Measurements from ENCODE around the gene RAB11FIP4.

RAB11FIP4 gene

GRCh38 chr17:31411707-31412285 is 20.3 kb downstream of the RAB11FIP4 start:
- DNase-seq: no peak

- no peak for DNase-seq
Observed at GRCh38 chr17:31412511-31412910, 21.0 kb downstream of the RAB11FIP4 start.

DNA sequence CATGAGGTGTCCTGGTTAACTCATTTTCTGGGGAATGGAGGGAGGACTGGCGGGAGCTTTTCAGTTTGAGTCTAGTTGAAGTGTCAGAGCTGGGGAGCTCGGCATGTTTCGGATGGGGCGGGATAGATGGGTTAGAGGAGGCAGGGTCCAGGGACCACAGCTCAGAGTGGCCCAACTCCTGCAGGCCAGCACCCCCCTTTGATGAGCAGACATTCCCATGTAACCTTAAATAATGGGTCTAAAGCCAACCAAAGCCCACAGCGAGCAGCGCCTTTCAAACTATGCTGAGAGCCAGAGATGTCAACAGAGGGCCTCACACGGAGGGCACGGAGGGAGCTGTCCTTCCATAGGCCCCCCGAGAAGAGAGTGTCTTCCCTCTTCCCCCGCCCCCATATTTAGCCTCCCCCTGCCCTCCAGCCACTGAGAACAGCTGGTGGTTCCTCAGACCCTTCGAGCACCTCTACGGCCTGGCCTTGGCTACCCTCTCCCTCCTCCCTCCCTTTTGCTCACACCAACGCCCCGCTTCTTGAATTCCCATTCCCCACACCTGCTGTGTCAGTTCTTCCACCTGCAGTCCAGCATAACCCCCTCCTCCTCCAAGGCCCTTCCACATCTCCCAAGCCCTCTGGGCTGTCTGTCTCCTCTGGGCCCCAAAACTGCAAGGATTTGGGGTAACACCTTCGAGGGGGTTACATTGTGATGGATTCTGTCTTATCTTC is 21.8 kb downstream of the RAB11FIP4 start:
- no peak for DNase-seq

GRCh38 chr17:31413874-31414549 is 22.5 kb downstream of the RAB11FIP4 start:
- DNase-seq: no peak

DNA sequence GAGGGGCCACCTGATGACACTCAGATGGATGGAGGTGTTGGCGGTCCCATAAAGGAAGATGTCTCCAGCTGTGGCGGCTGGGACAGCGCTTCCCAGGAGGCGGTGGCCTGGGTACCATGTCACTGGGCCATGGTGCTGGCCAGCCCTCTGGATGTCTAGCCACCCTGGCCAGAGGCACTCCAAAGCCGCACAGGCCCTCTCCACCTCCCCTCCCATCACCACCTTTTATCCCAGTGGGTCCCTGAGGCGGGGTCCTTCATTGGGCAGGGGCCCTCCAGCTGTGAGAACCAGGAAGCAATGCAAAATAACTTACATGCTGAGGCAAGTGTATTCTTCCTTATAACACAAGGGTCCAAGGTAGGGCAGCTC is 23.1 kb downstream of the RAB11FIP4 start:
- DNase-seq: no peak

DNA sequence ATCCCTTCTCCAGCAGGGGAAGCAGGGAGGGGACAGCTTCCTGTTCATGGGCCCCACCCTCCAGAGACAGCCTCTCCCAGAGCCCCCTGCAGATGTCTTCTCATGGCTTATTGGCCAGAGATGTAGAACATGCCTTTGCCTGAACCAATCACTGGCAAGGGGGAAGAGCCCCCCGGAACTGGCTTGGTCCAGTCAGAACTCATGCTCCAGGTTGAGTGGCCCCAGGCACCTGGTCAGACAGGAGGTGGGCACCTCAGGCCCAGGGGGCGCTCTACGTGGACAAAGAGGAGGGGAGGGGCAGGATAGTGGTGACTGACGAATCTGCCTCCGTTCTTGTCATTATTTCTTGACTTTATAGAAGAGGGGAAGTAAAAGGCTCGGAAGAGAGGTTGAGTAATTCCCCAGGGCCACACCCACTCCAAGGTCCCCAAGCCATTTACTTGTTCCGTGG is 23.6 kb downstream of the RAB11FIP4 start:
- DNase-seq: no peak

GRCh38 chr17:31415640-31416502 is 24.4 kb downstream of the RAB11FIP4 start:
- DNase-seq: no peak

- no peak for DNase-seq
Observed at GRCh38 chr17:31416503-31416923, 25.0 kb downstream of the RAB11FIP4 start.

GRCh38 chr17:31417051-31417792 is 25.7 kb downstream of the RAB11FIP4 start:
- no peak for DNase-seq

DNA sequence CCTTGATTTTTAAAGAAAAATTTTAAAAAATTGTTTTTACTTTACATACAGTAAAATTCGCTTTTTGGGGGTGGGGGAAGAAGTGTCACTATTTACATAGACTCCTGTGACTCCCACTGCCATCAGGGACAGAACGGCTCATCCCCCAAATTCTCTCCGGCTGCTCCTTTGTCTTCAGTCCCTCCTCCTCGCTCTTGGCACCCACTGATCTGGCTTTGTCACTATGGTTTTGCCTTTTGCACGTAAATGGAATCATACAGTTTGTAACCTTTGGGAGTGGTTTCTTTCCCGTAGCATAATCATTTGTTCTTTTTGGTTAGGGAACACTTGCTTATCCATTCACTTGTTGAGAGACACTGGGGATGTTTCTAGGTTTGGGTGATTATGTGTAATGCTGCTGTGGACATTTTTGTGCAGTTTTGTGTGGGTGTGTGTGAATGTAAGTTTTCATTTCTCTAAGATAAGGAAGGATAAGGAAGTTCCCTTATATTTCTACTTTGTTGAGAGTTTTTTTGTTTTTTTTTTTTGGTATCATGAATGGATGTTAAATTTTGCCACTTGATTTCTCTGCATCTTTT is 27.4 kb downstream of the RAB11FIP4 start:
- no peak for DNase-seq

DNA sequence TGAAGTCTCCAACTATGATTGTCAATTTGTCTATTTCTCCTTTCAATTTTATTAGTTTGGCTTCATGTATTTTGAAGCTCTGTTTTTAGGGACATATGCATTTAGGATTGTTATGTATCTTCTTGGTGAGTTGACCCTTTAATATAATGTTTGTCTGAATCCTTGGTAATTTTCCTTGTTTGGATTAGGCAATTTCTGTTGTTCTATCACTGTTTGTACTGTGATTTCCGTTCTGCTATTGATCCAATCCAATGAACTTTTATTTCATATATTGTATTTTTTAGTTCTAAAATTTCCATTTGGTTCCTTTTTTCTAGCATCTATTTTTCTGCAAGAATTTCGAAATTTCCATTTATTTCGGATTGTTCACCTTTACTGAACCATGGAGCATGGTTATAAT is 31.0 kb downstream of the RAB11FIP4 start:
- DNase-seq: no peak

DNA sequence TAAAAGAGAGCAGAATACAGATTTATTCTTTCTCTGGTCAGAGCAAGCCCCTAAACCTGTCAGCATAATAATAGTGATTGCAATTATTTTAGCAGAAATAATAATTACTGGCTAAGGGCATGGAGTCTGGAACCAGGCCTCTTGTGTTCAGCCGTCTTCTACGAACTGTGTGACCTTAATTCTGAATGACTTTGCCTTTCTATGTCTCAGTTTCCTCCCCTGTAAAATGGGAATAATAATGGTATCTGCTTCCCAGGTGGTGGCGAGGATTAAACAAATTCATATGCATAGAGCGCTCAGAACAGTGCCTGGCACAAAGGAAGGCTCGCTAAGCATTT is 33.4 kb downstream of the RAB11FIP4 start:
- no peak for DNase-seq

GRCh38 chr17:31425282-31426040 is 34.0 kb downstream of the RAB11FIP4 start:
- DNase-seq: no peak

DNA sequence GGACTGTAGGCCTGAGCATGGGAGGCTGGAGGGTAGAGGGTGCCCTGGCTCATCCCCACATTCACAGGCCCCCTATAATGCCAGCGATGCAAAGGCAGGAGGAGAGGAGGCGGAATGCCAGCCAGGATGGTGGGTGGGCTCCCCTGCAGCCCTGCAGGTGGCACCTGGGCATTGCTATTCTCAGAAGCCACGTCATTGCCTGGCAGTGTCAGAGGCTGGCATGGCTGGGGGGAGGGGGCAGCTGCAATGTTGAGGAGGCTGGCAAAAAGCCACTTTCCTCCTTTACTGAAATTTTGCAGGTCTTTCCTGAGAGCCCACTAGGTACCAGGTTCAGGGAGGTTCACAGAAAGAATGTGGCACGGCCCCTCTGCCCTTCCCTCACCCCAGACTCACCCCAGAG is 36.2 kb downstream of the RAB11FIP4 start:
- no peak for DNase-seq

DNA sequence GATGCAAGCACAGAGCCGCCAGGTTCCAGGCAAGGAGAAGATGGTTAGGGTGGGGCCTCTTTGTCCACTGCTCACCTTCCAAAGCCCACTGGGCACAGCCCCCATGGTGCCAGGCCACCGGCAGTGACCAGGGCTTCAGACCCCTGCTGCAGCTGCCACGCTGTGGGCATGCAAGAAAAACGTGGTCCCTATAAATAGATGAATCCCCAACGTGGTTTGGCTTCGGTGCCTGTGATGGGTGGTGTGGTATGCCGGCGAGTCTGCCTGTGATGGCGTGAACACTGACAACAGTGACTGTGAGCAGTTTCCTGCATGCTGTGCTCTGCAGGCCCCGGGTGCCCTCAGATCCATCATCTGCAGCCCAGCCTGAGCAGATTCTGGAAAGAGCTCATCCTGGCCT is 36.6 kb downstream of the RAB11FIP4 start:
- DNase-seq: no peak

DNA sequence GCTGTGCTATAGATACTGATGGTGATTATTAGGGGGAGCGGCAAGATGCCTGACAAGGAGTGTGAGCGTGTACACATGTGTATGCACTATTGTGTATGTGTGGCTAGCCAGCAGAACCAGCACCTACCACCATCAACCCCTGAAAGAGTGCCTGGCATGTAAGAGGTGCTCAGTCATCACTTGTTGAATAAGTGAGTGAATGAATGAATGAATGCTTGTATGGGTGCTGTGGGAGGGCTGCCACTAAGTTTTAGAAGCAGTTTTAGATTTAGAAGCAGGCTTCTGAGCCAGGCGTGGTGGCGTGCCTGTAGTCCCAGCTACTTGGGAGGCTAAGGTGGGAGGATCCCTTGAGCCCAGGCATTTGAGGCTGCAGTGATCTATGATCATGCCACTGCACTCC is 37.0 kb downstream of the RAB11FIP4 start:
- DNase-seq: no peak

- no peak for DNase-seq
Observed at GRCh38 chr17:31431098-31431851, 39.8 kb downstream of the RAB11FIP4 start.

GRCh38 chr17:31431852-31432658 is 40.6 kb downstream of the RAB11FIP4 start:
- no peak for DNase-seq

DNA sequence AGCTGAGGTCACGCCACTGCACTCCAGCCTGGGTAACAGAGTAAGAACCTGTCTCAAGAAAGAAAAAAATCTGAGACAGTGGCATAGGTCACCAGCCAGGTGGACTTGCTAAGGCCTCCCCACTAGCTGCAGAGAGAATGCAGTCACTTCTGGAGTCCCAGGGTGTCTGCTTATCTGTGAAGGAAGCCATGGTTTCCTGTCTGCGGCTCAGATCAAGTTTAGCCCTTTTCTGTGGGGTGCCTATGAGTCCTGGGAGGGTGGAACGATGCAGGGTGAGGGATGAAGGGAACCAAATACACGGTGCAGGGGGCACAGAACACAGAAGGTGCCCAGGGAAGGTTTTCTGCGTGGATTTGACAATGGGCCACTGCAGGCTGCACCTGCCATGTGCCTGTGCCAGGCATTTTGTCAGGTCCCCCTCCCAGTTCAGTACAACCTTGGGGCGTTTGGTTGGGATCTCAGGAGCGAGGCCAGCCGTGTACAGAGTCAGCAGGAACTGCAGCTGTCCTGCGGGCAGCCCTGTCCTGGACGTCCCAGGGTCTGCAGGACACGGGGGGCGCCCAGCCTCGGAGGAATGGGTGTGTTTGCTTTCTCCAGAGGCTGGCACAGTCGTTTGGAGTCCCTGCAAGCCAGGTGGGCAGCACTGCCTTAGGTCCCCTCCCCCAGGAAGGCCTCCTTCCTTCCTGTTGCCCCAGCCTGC is 41.8 kb downstream of the RAB11FIP4 start:
- no peak for DNase-seq

All from cortex of kidney (tissue), 1 donor.